ENCODE measurements around the gene RCE1. TPM values are rescaled to one million over a fixed set of nuclear protein-coding genes. Genes with fewer than 3 reads are reported as not detected.

Gene RCE1
- total RNA-seq, 1 donor from 2014 or later = 14.8 TPM

GRCh38 chr11:66856496-66857233 is 13.4 kb downstream of the RCE1 start, which contains the start of gene LRFN4:
TSS of gene LRFN4 (plus strand) at chr11:66857064. CDS start at chr11:66857745, 681 bp downstream.
- DNase-seq (ENCODE audit: low read depth, low spot score) = no peak

GRCh38 chr11:66857234-66857926 is 14.1 kb downstream of the RCE1 start:
- no peak for DNase-seq (ENCODE audit: low read depth, low spot score)

- DNase-seq (ENCODE audit: low read depth, low spot score) = no peak
Observed at GRCh38 chr11:66857927-66858185, 14.6 kb downstream of the RCE1 start.

GRCh38 chr11:66858186-66858938 is 15.1 kb downstream of the RCE1 start:
- no peak for DNase-seq (ENCODE audit: low read depth, low spot score)

- DNase-seq (ENCODE audit: low read depth, low spot score) = no peak
Observed at GRCh38 chr11:66858939-66859685, 15.9 kb downstream of the RCE1 start.

GRCh38 chr11:66859686-66860448 is 16.6 kb downstream of the RCE1 start:
- DNase-seq (ENCODE audit: low read depth, low spot score) = no peak

- no peak for DNase-seq (ENCODE audit: low read depth, low spot score)
Observed at GRCh38 chr11:66860449-66860831, 17.2 kb downstream of the RCE1 start.

- DNase-seq (ENCODE audit: low read depth, low spot score) = no peak
Observed at GRCh38 chr11:66861038-66861773, 18.0 kb downstream of the RCE1 start.

GRCh38 chr11:66861774-66862558 is 18.7 kb downstream of the RCE1 start:
- no peak for DNase-seq (ENCODE audit: low read depth, low spot score)

GRCh38 chr11:66862559-66863037 is 19.4 kb downstream of the RCE1 start:
- DNase-seq (ENCODE audit: low read depth, low spot score) = no peak

- DNase-seq (ENCODE audit: low read depth, low spot score) = no peak
Observed at GRCh38 chr11:66863428-66864125, 20.3 kb downstream of the RCE1 start.

GRCh38 chr11:66864172-66864901 is 21.1 kb downstream of the RCE1 start:
- DNase-seq (ENCODE audit: low read depth, low spot score) = no peak

- DNase-seq (ENCODE audit: low read depth, low spot score) = no peak
Observed at GRCh38 chr11:66864924-66865697, 21.9 kb downstream of the RCE1 start.

GRCh38 chr11:66866007-66866406 is 22.8 kb downstream of the RCE1 start:
- DNase-seq (ENCODE audit: low read depth, low spot score) = no peak

GRCh38 chr11:66866511-66866986 is 23.3 kb downstream of the RCE1 start:
- DNase-seq (ENCODE audit: low read depth, low spot score) = no peak

GRCh38 chr11:66867425-66868040 is 24.3 kb downstream of the RCE1 start:
- DNase-seq (ENCODE audit: low read depth, low spot score) = no peak

Data from pulmonary artery endothelial cell (primary cell).